ENCODE measurements around the gene SNRPA1.
"Not testable (repeated sequence)": the region's sequence is repeated elsewhere in the genome, so short reads cannot be mapped to it uniquely, and the experiment has no call there.

The SNRPA1 gene

GRCh38 chr15:101294731-101295606, at the start of gene SNRPA1:
SNRPA1 (minus strand) TSS chr15:101295248; CDS start chr15:101295178, 70 bp downstream.
- peak; percentile 91 for DNase-seq (ENCODE audit: low read depth)
- H3K4me3 ChIP-seq (ENCODE audit: control insufficient read depth, low read depth, low read length), result peak within 1 kb of the TSS; percentile 79
- TF ChIP-seq, protein P1, sequence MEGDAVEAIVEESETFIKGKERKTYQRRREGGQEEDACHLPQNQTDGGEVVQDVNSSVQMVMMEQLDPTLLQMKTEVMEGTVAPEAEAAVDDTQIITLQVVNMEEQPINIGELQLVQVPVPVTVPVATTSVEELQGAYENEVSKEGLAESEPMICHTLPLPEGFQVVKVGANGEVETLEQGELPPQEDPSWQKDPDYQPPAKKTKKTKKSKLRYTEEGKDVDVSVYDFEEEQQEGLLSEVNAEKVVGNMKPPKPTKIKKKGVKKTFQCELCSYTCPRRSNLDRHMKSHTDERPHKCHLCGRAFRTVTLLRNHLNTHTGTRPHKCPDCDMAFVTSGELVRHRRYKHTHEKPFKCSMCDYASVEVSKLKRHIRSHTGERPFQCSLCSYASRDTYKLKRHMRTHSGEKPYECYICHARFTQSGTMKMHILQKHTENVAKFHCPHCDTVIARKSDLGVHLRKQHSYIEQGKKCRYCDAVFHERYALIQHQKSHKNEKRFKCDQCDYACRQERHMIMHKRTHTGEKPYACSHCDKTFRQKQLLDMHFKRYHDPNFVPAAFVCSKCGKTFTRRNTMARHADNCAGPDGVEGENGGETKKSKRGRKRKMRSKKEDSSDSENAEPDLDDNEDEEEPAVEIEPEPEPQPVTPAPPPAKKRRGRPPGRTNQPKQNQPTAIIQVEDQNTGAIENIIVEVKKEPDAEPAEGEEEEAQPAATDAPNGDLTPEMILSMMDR (conservative IDR thresholded peaks at IDR 0.05; ENCODE audit: control insufficient read depth, insufficient read depth, low read depth, low read length), result no peak

GRCh38 chr15:101342056-101342455, 47.0 kb upstream of the SNRPA1 start:
- TF ChIP-seq, protein P1 (conservative IDR thresholded peaks at IDR 0.05; ENCODE audit: control insufficient read depth, insufficient read depth, low read depth, low read length), result no peak
- no peak overlapping the region for H3K4me3 ChIP-seq (ENCODE audit: control insufficient read depth, low read depth, low read length)
- DNase-seq (ENCODE audit: low read depth), result no peak

- DNase-seq (ENCODE audit: low read depth), result no peak
- H3K4me3 ChIP-seq (ENCODE audit: control insufficient read depth, low read depth, low read length), result no peak overlapping the region
- TF ChIP-seq, protein P1 (conservative IDR thresholded peaks at IDR 0.05; ENCODE audit: control insufficient read depth, insufficient read depth, low read depth, low read length), result no peak
Observed at GRCh38 chr15:101338502-101339057, 43.5 kb upstream of the SNRPA1 start.

DNA sequence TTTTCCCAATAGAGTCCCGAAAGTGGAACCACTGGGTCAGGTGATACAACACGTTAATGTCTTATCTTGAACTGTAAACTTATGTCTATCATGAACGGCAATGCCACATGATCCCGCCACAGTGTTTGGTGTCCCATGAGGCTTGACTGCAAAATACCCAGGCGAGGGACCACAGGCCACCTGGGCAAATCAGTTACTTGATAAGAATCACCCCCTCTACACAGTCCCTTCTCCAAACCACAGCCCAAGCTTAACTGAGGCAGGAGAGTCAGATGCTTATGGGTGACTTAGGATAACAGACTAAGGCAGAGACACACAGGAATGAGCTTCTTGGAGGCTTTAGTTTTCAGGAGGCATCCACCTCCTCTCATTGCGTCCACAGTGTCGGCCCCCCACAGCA, 42.9 kb upstream of the SNRPA1 start:
- DNase-seq (ENCODE audit: low read depth), result no peak
- no peak overlapping the region for H3K4me3 ChIP-seq (ENCODE audit: control insufficient read depth, low read depth, low read length)

DNA sequence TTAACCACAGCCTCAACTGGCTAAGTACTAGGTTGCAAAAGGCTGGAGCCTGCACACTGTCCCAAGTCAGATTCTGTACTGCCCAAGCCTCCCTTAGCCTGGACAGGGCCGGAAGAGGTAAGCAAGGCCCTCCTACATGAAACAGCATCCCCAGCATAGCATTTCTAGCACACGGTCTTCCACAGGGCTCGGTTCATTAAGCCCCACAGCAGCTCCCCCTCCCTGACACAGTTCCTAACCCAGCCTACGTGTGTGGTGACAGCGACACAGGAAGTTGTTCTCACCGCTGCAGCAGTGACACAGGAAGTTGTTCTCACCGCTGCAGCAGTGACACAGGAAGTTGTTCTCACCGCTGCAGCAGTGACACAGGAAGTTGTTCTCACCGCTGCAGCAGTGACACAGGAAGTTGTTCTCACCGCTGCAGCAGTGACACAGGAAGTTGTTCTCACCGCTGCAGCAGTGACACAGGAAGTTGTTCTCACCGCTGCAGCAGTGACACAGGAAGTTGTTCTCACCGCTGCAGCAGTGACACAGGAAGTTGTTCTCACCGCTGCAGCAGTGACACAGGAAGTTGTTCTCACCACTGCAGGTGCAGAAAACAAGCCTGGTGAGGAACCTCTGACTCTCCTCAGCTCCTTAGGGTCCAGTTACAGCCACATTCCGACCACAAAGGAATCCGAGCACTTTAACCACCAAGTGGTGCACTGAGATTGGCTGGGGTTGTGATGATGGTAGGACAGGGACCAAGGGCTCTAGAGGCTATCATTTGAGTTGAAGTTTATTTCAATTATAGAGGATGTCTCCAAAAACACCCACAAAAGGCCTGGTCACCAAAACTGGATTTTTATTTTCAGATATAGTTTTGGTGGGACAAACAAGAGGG, 39.1 kb upstream of the SNRPA1 start:
- not testable (repeated sequence) for H3K4me3 ChIP-seq (ENCODE audit: control insufficient read depth, low read depth, low read length); DNase-seq (ENCODE audit: low read depth)

More for the DNA sequence above, 42.9 kb upstream of the SNRPA1 start:
- TF ChIP-seq, protein P1 (conservative IDR thresholded peaks at IDR 0.05; ENCODE audit: control insufficient read depth, insufficient read depth, low read depth, low read length), result no peak

DNA sequence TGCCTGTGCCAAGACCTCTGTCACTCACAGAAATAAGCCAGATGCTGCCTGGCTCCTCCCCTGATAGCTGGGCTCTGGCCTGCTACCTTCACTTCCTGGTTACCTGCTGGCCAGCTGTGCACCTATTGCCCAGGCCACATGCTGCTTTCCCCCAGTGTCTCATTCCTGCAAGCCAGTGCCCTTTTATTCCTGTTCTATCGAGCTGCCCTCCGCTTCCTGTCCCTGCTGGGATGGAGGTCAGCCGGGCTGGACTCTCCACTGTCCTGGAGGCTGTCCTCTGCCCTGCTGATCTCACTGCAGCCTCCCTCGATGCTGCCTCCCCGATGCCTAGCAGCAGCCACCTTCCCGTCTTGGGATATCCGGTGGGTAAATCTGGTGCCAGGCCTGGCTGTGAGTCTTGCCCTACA, 37.0 kb upstream of the SNRPA1 start:
- DNase-seq (ENCODE audit: low read depth), result no peak
- H3K4me3 ChIP-seq (ENCODE audit: control insufficient read depth, low read depth, low read length), result no peak overlapping the region
- TF ChIP-seq, protein P1 (conservative IDR thresholded peaks at IDR 0.05; ENCODE audit: control insufficient read depth, insufficient read depth, low read depth, low read length), result no peak
